HepG2 (cell line): ENCODE data around the gene CFAP99. TPM values are rescaled to one million over a fixed set of nuclear protein-coding genes. Genes with fewer than 3 reads are reported as not detected.

Experiments used
- ATF7-NPFF ChIP-seq: sonication (generic); formaldehyde crosslinking; IDR thresholded peaks from 2 replicates; pipeline ENCODE4 v1.8.1; 2023; ENCODE audit warnings: mild to moderate bottlenecking, low read depth, missing genetic modification reagents, moderate library complexity
- EP300 ChIP-seq, 3 experiments: sonication (generic) in 1 of 3; formaldehyde crosslinking in 1 of 3; IDR thresholded peaks; 2 replicates each; pipeline versions ENCODE4 v1.5.1 to v1.6.1; 2011 to 2020; ENCODE audit warnings: low read depth in 2 of 3, low read length in 2 of 3, borderline replicate concordance in 1 of 3, improper control_type of control experiment in 1 of 3, mild to moderate bottlenecking in 1 of 3, missing genetic modification reagents in 1 of 3, moderate library complexity in 1 of 3
- FOXK2 ChIP-seq: fragments of 450-650 bp; IDR thresholded peaks from 2 replicates; pipeline ENCODE4 v1.6.1; 2016
- KDM5A ChIP-seq: fragments of 200-600 bp; sonication (generic); IDR thresholded peaks from 2 replicates; pipeline ENCODE4 v1.7.0; 2018; ENCODE audit warnings: antibody characterized with exemption, mild to moderate bottlenecking, low read length, borderline replicate concordance
- MXI1 ChIP-seq: IDR thresholded peaks from 3 replicates; pipeline ENCODE4 v1.6.1; 2012; ENCODE audit warnings: low read depth, low read length, inconsistent platforms, borderline replicate concordance
- NAIF1 ChIP-seq: sonication (generic); formaldehyde crosslinking; IDR thresholded peaks from 2 replicates; pipeline ENCODE4 v1.5.0; 2020; ENCODE audit warnings: mild to moderate bottlenecking, missing genetic modification reagents, borderline replicate concordance
- NFAT5 ChIP-seq: sonication (generic); formaldehyde crosslinking; IDR thresholded peaks from 2 replicates; pipeline ENCODE4 v1.4.0; 2020; ENCODE audit warnings: missing genetic modification reagents
- SMARCC2 ChIP-seq: fragments of 450-650 bp; IDR thresholded peaks from 2 replicates; pipeline ENCODE4 v1.6.1; 2017; ENCODE audit warnings: antibody characterized with exemption, mild to moderate bottlenecking
- SP140L ChIP-seq: sonication (generic); formaldehyde crosslinking; IDR thresholded peaks from 2 replicates; pipeline ENCODE4 v1.4.0; 2020; ENCODE audit warnings: missing genetic modification reagents, borderline replicate concordance
- YY1 ChIP-seq: IDR thresholded peaks from 2 replicates; pipeline ENCODE4 v1.6.1; 2011; ENCODE audit warnings: low read length, low read depth, moderate library complexity, mild to moderate bottlenecking; ENCODE audit not compliant: insufficient read depth, insufficient replicate concordance
- ZNF441 ChIP-seq: sonication (generic); formaldehyde crosslinking; IDR thresholded peaks from 2 replicates; pipeline ENCODE4 v1.7.0; 2021; ENCODE audit warnings: missing genetic modification reagents, borderline replicate concordance
- ZNF83 ChIP-seq: sonication (generic); formaldehyde crosslinking; IDR thresholded peaks from 2 replicates; pipeline ENCODE4 v1.4.0; 2020; ENCODE audit warnings: missing genetic modification reagents, mild to moderate bottlenecking, borderline replicate concordance
- polyA plus RNA-seq, 8 experiments: library from polyadenylated mRNA; depleted of rRNA in 3 of 8; stranded (reverse) in 7 of 8; unstranded in 1 of 8; fragments of >200 nt; fragmentation: Illumina TruSeq in 4 of 8; extraction: Trizol in 4 of 8; gene quantifications; 2 replicates each; pipeline versions ENCODE4 v1.2.1 to v1.2.3, GENCODE V29; 2011 to 2016; ENCODE audit warnings: low read depth in 4 of 8, missing spikeins in 1 of 8, mixed read lengths in 1 of 8; ENCODE audit not compliant: insufficient read depth in 1 of 8
- total RNA-seq, 5 experiments: library from RNA; depleted of rRNA; stranded (reverse); fragments of >200 nt; fragmentation: Illumina TruSeq; extraction: Trizol; gene quantifications; 2 replicates each; pipeline ENCODE4 v1.2.3, GENCODE V29; 2016; ENCODE audit warnings: low read depth in 1 of 5
- TF ChIP-seq, protein P1 (sequence below): sonication (generic); formaldehyde crosslinking; IDR thresholded peaks from 2 replicates; pipeline ENCODE4 v1.9.0; 2021; ENCODE audit warnings: missing genetic modification reagents, borderline replicate concordance

Gene CFAP99
- total and polyA plus RNA-seq, 2 of the 13 experiments (the other 11 are each of a cell fraction or from before 2014, with no cell fraction given), result not detected

DNA sequence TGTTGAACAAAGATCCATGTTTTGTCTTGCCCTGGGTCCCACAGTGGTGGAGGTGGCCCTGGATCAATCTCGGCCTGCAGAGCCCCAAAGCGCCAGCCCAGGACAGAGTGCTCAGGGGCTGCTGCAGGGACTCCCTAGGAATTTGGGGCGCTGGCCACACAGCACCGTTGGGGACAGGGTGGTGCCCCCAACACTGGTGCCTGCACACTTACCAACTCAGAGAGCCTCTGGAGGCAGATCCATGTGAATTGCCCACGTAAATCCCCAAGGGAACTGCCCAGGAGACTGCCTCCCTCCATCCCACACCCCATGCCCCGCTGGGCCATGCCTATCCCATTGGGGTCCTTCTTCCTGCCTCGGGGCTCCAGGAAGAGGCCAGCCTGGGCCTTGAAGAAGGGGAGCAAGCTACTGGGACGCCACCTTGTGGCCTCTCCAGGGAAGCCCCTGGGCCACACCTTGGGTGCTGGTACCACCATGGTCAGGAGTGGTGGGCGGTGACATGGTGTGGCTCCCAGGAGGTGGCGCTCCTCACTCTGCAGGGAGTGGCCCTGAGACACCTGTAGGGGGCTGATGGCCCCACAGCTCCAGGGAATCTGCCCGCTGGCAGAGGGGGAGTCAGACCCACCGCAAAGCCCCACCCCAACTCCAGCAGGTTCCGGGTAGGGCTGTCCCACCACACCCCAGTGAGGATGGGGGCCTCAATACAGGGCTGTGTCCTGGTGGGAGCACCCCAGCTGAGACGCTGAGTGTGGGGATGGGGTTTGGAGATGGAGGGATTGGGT, 22.8 kb downstream of the CFAP99 start (continued):
- TF ChIP-seq NFAT5 (CRISPR knock-in tag), result no peak
- TF ChIP-seq EP300 (IDR thresholded peaks at IDR 0.05; ENCODE audit: low read depth in 2 of 2, low read length in 2 of 2), result no peak
- TF ChIP-seq EP300 (CRISPR knock-in tag; IDR thresholded peaks at IDR 0.05; ENCODE audit: borderline replicate concordance), result no peak
- TF ChIP-seq FOXK2, result no peak
- peak; percentile 36; the same call in 1 of the 3 replicates for TF ChIP-seq MXI1
- TF ChIP-seq YY1, result peak; percentile 63
- no peak for TF ChIP-seq ZNF83
- no peak for TF ChIP-seq KDM5A
- TF ChIP-seq ZNF441, result no peak
- TF ChIP-seq NAIF1 (CRISPR knock-in tag), result no peak
- TF ChIP-seq SP140L (CRISPR knock-in tag), result no peak
- TF ChIP-seq, protein P1, sequence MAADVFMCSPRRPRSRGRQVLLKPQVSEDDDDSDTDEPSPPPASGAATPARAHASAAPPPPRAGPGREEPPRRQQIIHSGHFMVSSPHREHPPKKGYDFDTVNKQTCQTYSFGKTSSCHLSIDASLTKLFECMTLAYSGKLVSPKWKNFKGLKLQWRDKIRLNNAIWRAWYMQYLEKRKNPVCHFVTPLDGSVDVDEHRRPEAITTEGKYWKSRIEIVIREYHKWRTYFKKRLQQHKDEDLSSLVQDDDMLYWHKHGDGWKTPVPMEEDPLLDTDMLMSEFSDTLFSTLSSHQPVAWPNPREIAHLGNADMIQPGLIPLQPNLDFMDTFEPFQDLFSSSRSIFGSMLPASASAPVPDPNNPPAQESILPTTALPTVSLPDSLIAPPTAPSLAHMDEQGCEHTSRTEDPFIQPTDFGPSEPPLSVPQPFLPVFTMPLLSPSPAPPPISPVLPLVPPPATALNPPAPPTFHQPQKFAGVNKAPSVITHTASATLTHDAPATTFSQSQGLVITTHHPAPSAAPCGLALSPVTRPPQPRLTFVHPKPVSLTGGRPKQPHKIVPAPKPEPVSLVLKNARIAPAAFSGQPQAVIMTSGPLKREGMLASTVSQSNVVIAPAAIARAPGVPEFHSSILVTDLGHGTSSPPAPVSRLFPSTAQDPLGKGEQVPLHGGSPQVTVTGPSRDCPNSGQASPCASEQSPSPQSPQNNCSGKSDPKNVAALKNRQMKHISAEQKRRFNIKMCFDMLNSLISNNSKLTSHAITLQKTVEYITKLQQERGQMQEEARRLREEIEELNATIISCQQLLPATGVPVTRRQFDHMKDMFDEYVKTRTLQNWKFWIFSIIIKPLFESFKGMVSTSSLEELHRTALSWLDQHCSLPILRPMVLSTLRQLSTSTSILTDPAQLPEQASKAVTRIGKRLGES (CRISPR knock-in tag), result no peak
- peak; percentile 46; the same call in 1 of the 2 replicates for TF ChIP-seq ATF7-NPFF (CRISPR knock-in tag)
- TF ChIP-seq SMARCC2, result no peak
